C4-2B (cell line): ENCODE results near the gene SNAPC4.
A peak's percentile ranks its signal among the peaks of the same experiment; 100 is the strongest.

Source experiments
- H3K27ac ChIP-seq: fragments of 450-650 bp; 2 replicates; pipeline ENCODE4 v1.5.1; 2017
- ZFX ChIP-seq: fragments of 450-650 bp; IDR thresholded peaks from 2 replicates; pipeline ENCODE4 v1.6.1; 2017
- TF ChIP-seq, protein P1 (sequence below): fragments of 450-650 bp; conservative IDR thresholded peaks from 2 replicates; pipeline ENCODE4 v1.5.1; 2017; ENCODE audit warnings: mild to moderate bottlenecking

SNAPC4 gene

GRCh38 chr9:136397643-136398042 is 2.3 kb downstream of the SNAPC4 start:
- no peak overlapping the region for H3K27ac ChIP-seq
- no peak for TF ChIP-seq ZFX
- TF ChIP-seq, protein P1, sequence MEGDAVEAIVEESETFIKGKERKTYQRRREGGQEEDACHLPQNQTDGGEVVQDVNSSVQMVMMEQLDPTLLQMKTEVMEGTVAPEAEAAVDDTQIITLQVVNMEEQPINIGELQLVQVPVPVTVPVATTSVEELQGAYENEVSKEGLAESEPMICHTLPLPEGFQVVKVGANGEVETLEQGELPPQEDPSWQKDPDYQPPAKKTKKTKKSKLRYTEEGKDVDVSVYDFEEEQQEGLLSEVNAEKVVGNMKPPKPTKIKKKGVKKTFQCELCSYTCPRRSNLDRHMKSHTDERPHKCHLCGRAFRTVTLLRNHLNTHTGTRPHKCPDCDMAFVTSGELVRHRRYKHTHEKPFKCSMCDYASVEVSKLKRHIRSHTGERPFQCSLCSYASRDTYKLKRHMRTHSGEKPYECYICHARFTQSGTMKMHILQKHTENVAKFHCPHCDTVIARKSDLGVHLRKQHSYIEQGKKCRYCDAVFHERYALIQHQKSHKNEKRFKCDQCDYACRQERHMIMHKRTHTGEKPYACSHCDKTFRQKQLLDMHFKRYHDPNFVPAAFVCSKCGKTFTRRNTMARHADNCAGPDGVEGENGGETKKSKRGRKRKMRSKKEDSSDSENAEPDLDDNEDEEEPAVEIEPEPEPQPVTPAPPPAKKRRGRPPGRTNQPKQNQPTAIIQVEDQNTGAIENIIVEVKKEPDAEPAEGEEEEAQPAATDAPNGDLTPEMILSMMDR, result no peak

GRCh38 chr9:136396219-136396515 is 3.8 kb downstream of the SNAPC4 start:
- no peak for TF ChIP-seq ZFX
- TF ChIP-seq, protein P1, result no peak
- H3K27ac ChIP-seq, result peak overlapping the region; percentile 90

DNA sequence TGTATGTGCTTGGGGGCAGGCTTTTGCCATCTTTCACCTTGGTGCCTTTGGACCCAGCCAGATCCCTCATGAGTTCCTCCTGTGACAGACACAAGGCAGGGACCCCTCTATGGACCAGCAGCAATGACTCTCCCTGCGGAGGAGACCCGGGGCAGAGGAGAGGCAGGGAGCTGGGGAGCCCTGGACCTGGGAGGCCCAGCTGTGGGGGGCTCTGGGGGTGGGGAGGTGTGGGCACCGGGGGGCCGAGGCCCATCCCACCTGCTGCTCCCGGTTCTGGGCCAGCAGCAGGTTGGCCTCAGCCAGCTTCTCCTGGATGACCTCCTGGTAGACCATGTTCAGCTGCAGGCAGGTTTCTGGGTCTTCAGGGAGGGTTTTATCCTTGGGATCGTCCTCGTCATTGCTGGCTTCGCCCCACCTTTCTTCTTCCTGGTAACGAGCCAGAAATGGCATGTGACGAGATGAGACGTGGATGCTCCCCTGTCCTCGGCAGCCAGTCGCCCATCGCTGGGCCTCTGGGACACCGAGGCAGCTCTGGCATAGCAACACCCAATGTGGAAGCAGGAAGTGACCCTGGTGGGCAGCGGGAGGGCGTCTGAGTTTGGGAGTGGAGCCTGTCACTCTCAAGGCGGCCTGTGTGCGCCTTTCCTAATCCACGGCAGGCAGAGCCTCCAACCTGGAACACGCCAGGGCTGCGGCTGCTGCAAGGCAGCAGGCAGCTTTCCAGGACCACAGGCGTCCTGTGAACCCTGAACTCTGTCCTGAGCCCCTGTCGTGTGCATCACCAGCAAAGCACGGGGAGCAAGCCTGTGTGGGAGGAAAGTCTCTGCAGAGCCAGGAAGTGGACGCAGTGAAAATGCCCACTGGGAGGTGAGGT is 4.4 kb downstream of the SNAPC4 start:
- 0 out of 2 replicates have a peak, but pooled peaks have one; percentile 8 for TF ChIP-seq ZFX
- TF ChIP-seq, protein P1, result no peak
- H3K27ac ChIP-seq, result peak overlapping the region; percentile 90

DNA sequence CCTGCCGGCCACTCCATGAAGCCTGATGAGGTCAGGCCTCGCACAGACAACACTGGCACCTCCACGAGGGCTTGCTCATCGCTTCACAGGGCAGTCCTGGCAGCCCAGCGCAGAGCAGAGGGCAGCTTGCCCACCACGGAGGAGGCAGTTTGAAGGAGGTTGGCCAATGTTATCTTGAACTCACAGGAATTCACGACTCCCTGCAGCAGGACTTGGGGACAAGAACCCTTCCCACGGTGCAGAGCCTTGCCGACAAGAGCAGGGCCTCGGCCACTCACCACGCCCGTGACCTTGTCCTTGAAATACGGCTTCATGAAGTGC is 5.0 kb downstream of the SNAPC4 start:
- H3K27ac ChIP-seq, result peak overlapping the region; percentile 90
- TF ChIP-seq, protein P1, result no peak

DNA sequence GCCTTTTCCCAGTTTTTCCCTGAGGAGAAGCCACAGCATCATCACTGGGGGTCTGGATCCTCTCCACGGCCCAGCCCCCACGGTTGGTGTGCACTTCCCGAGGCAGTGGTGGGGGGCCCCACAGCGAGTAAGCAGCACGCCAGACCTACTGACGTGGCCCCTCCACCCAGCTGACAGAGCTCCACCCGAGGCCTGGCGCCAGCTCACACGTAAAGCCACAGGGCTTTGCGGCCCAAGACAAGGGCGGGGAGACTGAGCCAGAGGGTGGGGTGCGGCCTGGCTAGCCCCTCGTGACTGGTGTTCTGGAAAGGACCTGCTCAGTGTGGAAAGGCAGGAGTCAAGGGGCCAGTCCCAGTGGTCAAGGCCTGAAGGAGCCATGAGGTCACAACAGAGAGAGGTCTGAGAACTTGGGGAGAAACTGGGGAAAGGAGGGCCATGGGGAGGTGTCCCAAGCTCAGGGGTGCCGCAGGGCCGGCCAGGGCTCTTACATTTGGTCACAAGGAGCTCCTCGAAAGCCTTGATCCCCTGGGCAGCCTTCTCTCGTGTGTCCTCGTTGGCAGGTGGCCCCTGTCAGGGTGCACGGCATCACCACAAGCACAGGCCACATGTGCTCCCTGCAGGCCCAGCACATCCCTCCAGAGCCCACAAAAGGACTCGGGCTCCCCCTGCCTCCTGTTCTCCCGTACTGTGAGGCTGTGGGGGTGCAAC is 5.5 kb downstream of the SNAPC4 start:
- TF ChIP-seq, protein P1, result no peak
- no peak for TF ChIP-seq ZFX
- H3K27ac ChIP-seq, result peak overlapping the region; percentile 90

DNA sequence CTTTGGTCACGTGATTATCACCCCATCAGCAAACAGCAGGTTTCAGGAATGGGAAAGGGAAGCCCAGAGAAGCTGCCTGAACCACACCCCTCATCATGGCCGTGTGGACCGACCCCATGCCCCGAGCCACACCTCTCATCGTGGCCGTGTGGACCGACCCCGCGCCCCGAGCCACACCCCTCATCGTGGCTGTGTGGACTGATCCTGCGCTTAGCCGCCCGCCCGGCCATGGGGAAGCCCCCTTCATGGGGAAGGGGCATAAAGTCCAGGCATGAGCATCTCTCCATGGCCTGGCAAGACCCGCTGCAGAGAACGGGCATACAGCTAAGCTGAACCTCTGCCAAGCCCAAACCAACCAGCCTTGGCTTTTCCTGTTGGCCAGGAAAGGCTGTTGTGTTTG is 6.4 kb downstream of the SNAPC4 start:
- TF ChIP-seq, protein P1, result no peak
- TF ChIP-seq ZFX, result no peak
- no peak overlapping the region for H3K27ac ChIP-seq

DNA sequence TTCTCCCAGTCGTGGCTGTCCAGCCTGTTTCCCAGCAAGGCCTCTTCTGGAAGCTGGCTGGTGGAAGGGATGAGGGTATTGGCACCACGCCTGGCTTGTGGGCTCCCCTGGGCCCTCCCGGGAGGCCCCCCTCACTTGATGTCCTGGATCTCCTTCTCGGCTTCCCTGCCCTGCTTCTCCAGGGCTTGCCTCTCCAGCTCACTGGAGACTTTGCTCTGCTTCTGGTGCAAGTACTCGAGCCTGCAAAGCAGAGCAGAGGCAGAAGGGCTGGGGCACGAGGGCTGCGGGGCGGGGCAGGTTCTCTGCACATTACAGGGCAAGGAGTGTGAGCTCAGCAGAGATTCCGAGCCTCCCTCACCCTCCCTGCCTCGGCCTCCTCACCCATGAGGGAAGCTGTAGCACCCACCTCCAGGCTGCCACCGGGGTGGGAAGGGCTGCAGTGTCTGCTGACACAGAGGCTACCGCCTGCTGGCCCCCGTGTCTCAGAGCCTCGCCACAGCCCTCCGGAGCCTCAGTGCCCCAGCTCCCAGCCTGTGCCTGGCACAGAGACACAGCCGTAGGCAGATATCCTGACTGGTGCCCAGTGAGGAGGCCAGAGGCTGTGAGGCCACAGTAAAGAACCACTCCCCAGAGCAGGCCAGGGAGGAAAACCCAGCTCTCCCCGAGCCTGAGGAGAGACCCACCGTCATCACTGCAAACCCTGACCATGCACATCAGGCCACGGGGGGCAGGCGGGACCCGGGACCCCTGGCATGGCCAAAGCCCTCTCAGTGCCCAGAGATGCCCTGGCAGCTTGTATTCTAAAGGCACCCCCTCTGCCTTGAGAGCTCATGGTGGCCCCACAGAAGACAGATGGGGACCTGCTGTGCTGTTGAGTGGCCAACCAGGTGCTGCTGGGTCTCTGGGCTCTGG is 7.2 kb downstream of the SNAPC4 start:
- TF ChIP-seq, protein P1, result no peak
- TF ChIP-seq ZFX, result no peak
- no peak overlapping the region for H3K27ac ChIP-seq
